Stimulated activated CD4-positive, alpha-beta T cell treated with anti-CD3 and anti-CD28 coated beads, Interleukin-12 subunit alpha, Interleukin-12 subunit beta, amount 100 ng/mL, for 4 hours (primary cell): Measurements from ENCODE around the gene ZNF292.
"Not testable (repeated sequence)": the region's sequence is repeated elsewhere in the genome, so short reads cannot be mapped to it uniquely, and the experiment has no call there.

Experiments used
- DNase-seq: peaks from one replicate; pipeline ENCODE4 v3.0.0-alpha.2; 2020

Gene ZNF292

DNA sequence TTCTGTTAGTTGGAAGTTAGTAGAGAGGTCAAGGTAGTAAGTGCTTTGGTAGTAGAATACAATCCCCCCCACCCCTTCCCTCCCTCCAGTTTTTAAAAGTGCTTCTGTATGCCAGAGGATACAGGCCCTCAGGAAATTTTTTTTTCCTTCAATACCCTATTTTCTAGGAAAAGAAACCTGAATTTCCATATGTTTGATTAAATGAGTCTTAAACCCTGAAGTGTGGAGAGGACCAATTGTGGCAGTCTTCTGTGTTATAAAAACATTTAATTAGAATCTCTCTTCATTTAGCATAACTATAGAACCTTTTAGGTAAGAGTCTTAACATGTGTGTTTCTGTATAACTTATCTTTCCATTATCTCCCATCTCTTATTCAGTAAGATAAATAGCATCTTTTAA is 59.5 kb downstream of the ZNF292 start:
- DNase-seq = no peak

DNA sequence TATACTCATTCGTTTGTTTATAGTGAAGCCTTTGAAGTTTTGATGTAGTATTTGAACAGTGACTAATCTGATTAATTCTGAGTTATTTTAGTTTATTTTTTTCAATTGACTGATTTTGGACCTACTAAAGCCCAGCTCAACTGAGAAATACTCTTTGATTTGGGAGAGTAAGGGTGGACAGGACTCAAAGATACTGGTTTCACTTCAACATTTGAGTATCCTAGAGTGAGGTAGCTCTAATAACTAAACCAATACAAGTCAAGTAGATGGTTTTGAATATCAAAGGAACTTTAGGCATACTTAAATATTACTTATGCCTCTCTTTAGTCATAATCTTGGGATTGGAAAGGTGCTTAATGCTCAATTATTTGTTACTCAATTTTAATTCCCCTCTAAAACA is 65.6 kb downstream of the ZNF292 start:
- DNase-seq = no peak

DNA sequence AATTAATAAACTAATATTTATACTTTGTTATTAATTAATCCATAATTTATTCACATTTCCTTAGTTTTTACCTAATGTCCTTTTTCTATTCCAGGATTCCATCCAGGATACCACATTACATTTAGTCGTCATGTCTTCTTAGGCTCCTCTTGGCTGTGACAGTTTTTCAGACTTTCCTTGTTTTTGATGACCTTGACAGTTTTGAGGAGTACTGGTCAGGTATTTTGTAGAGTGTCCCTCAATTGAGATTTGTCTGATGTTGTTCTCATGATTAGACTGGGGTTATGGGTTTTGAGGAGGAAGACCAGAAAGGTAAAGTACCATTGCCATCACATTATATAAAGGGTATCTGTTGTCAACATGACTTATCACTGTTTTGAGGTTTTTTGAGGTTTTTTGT is 67.3 kb downstream of the ZNF292 start:
- no peak for DNase-seq

DNA sequence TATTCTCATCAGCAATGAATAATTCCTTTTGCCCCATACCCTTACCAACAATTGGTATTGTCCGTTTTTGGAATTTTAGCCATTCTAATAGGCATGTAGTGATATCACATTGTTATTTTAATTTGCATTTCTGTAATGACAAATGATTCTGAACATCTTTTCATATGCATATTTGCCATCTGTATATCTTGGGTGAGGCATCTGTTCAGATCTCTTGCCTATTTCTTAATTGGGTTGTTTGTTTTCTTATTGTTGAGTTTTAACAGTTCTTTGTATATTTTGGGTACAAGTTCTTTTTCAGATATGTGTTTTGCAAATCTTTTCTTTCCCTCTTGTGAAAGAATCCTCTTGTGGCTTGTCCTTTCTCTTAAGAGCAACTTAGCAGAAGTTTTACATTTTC is 69.6 kb downstream of the ZNF292 start:
- DNase-seq = no peak

DNA sequence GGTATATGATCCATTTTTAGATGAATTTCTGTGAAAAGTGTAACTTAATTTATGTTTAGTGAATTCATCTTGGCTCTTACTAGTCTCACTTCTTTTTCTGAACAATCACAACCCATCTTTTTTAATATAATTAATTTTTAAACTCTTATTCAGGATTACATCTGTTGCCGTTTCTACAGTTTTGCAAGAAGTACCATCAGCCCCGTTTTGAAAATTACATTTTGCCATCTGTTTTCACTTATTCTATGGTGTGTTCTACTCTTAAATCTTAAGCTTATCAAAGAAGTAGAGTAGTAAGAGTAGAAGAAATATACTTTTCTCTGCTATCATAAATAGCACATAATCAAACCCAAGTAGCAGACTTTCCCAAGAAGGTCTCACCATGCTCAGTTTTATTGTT is 70.1 kb downstream of the ZNF292 start:
- no peak for DNase-seq

GRCh38 chr6:87225937-87226336 is 70.6 kb downstream of the ZNF292 start:
- no peak for DNase-seq

- DNase-seq = no peak
These were observed 75.4 kb downstream of the ZNF292 start for GRCh38 chr6:87230801-87231200.

DNA sequence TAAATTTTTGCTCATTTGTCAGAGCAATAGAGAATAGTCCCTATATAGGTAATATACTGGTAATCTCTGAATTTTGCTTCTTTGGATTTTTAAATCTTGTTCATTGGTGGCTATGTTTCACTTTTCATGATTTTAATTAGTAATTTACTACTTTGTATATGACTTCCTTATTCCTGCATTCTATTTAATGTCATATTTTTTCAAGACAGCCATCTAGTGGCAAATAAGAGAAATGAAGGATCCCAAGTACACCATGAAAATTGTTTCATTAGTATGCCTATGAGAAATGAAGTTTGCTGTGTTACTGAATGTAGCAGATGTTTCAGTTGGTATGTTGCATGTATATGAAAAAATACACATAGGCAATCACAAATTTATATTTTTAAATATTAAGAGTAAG is 82.4 kb downstream of the ZNF292 start:
- no peak for DNase-seq

- not testable (repeated sequence) for DNase-seq
These were observed 83.8 kb downstream of the ZNF292 start for GRCh38 chr6:87239098-87239635.

DNA sequence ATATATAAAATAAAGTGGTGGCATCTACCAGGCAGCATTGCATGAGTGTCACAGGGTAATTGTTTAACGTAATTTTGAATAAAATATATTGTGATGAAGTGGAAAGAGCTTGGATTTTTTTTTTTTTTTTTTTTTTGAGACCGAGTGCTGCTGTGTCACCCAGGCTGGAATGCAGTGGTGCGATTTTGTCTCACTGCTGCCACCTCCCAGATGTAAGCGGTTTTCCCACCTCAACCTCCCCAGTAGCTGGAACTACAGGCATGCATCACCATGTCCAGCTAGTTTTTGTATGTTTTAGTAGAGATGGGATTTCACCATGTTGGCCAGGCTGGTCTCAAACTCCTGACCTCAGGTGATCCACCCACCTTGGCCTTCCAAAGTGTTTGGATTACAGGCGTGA is 85.9 kb downstream of the ZNF292 start:
- DNase-seq = no peak

- no peak for DNase-seq
These were observed 86.9 kb downstream of the ZNF292 start for GRCh38 chr6:87242311-87242710.

GRCh38 chr6:87243812-87244211 is 88.4 kb downstream of the ZNF292 start:
- DNase-seq = no peak

GRCh38 chr6:87244380-87244779 is 89.0 kb downstream of the ZNF292 start:
- DNase-seq = no peak

DNA sequence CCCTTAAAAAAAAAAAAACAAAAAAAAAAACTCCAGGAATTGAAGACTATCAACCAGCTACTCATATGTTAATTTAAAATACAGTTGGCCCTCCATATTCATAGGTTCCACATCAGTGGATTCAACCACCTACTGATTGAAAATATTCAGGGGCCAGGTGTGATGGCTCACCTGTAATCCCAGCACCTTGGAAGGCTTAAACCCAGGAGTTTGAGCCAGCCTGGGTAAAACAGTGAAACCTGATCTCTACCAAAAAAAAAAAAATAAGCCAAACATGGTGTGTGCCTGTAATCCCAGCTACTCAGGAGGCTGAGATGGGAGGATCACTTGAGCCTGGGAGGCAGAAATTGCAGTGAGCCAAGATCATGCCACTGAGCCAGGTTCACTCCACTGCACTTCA is 94.7 kb downstream of the ZNF292 start:
- DNase-seq = no peak

DNA sequence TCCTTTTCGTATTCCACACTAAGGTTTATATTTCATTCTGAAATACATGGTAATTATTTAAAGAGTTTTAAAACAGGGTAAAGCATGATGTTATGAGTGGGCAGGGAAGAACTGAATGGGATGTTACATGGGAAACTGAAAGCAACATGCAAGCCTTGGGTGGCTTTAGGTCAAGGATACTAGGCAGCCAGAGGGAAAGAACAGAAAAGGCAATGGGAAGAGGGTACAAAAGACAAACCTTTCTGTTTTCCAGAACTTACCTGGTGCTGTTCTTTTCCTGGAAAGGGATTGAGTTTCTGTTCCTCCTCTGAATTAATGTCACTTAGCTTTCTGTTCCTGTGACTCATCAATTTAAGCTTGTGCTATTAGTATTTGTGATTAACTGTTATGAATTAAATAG is 95.9 kb downstream of the ZNF292 start:
- DNase-seq = no peak

DNA sequence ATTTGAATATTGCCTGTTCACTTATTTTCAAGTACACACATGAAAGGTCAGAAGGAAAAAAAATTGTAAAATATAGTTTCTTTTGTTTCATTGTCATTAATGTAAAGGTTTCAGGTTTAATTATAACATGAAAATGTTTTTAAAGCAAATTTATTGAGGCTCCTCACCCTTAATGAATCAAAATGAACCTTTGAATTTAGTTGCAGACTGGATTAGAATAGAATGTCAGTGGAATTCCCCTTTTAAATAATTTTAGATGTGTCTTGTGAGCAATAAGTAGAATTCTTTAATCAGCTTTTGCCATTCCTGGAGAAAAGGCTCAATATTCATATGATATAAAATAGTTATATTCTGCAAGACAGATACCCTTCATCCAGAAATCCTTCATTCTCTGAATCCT is 96.4 kb downstream of the ZNF292 start:
- DNase-seq = no peak

- no peak for DNase-seq
These were observed 101.7 kb downstream of the ZNF292 start for GRCh38 chr6:87257046-87257445.

GRCh38 chr6:87257565-87257964 is 102.2 kb downstream of the ZNF292 start:
- no peak for DNase-seq

DNA sequence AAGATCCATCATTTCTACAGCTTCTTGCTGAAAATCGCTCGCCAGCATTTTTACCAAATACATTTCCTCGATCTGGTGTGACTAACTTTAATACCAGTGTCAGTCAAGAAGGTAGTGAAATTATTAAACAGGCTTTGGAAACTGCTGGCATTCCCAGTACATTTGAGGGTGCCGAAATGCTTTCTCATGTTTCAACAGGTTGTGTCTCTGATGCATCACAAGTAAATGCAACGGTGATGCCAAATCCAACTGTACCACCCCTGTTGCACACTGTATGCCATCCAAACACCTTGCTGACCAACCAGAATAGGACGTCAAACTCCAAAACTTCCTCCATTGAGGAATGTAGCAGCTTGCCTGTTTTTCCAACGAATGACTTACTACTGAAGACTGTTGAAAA is 102.6 kb downstream of the ZNF292 start:
- DNase-seq = no peak

- DNase-seq = no peak
These were observed 104.4 kb downstream of the ZNF292 start for GRCh38 chr6:87259791-87260190.

- DNase-seq = no peak
These were observed 106.2 kb downstream of the ZNF292 start for GRCh38 chr6:87261534-87261933.

DNA sequence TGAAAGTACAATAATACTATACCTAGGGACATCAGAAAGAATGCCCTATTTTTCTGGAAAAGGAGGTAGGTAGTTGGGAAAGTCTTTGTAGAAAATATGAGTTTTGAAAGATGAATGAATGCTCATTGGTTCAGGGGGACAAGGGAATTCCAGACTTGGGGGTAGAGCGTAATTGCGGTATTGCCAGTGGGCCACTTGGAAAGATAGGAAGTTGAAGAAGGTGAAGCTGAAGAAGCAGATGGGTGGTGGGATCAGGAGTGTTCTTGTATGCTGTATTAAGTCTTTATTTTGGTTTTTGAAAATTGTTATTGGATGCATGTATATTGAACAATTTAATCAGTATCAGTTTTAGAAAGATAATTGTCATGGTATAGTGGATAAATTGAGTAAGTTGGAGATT is 109.1 kb downstream of the ZNF292 start:
- DNase-seq = no peak

DNA sequence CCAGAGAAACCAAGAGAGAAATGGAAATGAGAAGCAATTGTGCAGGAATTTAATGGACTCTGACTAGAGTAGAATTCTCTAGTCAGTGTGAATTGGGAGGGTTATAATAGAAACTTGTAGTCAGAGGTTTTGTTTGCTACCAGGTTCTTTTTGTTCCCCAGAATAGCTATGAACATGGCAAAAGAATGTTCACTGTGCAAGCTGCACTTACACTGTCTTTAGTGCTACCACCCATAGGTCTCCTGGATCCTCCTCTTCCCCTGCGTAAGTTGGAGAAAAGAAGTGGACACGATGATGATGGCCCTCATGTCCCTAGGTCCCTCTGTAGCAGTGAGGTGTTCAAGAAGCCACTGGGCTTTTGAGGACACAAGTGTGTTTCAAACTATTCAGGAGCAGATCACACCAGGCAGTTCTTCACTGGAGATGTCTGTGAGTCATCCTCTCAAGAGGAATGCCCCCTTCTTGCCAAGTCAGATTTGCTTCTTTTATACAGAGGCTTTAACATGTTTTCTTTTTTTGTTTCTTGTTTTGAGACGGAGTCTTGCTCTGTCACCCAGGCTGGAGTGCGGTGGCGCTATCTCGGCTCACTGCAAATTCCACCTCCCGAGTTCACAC is 119.4 kb downstream of the ZNF292 start:
- DNase-seq = no peak

- DNase-seq = no peak
These were observed 121.3 kb downstream of the ZNF292 start for GRCh38 chr6:87276624-87277023.

DNA sequence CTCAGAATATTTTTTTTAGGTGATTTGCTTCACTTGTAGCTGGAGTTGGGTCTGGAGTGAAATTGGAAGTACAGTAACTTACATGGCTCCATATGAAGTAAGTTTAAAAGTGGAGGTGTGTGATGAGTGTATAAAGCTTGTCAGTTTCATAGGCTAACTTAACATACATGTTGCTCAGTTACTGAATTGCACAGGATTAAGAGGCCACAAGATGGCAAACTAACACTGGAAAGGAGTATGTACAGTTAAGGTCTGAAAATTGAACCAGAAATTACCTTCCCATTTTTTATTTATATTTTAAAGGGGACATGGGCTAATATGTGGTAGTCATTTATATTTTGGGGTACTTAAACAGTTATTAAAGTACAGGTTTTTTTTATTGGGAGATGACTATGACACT is 121.8 kb downstream of the ZNF292 start:
- DNase-seq = no peak

GRCh38 chr6:87279196-87279595 is 123.8 kb downstream of the ZNF292 start:
- no peak for DNase-seq
